Pancreas (tissue), 10 donors: ENCODE results near the gene NRIP3. TPM values are rescaled to one million over a fixed set of nuclear protein-coding genes. Genes with fewer than 3 reads are reported as not detected.

Source experiments
- ATAC-seq, 4 donors: fragments of 200-7000 bp; cut with Tn5 transposase; one replicate each; pipeline versions ENCODE4 v1.8.0 to v1.9.1; 2020; ENCODE audit warnings: mild to moderate bottlenecking in 4 of 4, moderate library complexity in 4 of 4
- DNase-seq, 6 donors: peaks; one replicate each; pipeline ENCODE4 v3.0.0-alpha.2; 2020
- FAIRE-seq: peaks from 2 replicates; lab custom pipeline; 2012; peaks lifted over from hg19 to GRCh38; lab: Jason Lieb, UNC
- H3K27ac ChIP-seq, 4 donors: fragments of 200-600 bp; sonication (generic); 1 replicate in 3 of 4; 2 replicates in 1 of 4; pipeline versions ENCODE4 v1.5.0 to v1.8.0; 2020
- H3K27me3 ChIP-seq, 4 donors: fragments of 200-600 bp; one replicate each; pipeline ENCODE4 v1.8.0; 2021
- H3K36me3 ChIP-seq, 3 donors: fragments of 200-600 bp; sonication (generic) in 1 of 3; one replicate each; pipeline versions ENCODE4 v1.5.0 to v1.8.0; 2020 to 2021
- H3K4me1 ChIP-seq, 3 donors: fragments of 200-600 bp; one replicate each; pipeline ENCODE4 v1.8.0; 2021
- H3K4me3 ChIP-seq, 4 donors: fragments of 200-600 bp; sonication (generic) in 2 of 4; one replicate each; pipeline versions ENCODE4 v1.5.0 to v1.8.0; 2020 to 2021
- H3K9me3 ChIP-seq, 4 donors: fragments of 200-600 bp; one replicate each; pipeline ENCODE4 v1.8.0; 2021
- WGBS, 2 donors: extraction: QIAGEN DNeasy Blood & Tissue Kit; methylation state at CpG; one replicate each; pipeline ENCODE4 v1.1.7; 2013; 5-methylcytosine and 5-hydroxymethylcytosine counted together
- intact Hi-C, 3 donors: fragments of 100-400 bp; cut with DNase I; formaldehyde crosslinking; loops; one replicate each; pipeline versions ENCODE4 v1.11.1 to v1.14.2; 2022
- polyA plus RNA-seq, 2 donors: library from polyadenylated mRNA; stranded (reverse); fragments of 200-250 nt; gene quantifications; one replicate each; pipeline ENCODE4 v1.2.3, GENCODE V29; 2013
- total RNA-seq, 6 donors: library from RNA; stranded (reverse); fragmentation: NEBNext Ultra II Directional in 4 of 6; extraction: Animal tissue kit (Norgen Biotek cat#: 25700) in 4 of 6; gene quantifications; one replicate each; pipeline versions ENCODE4 v1.2.1 to v1.2.4, GENCODE V29; 2021 to 2023
- TF ChIP-seq, protein P1 (sequence below), 4 donors: fragments of 200-600 bp; sonication (generic) in 3 of 4; IDR thresholded peaks; one replicate each; pipeline versions ENCODE4 v1.5.0 to v1.8.0; 2021; ENCODE audit warnings: antibody characterized with exemption in 4 of 4
- donor health status: healthy with polysubstance abuse.
- donor health status: DM: no; HTN: no; CAD: no; lungs with moderate emphysema.
- donor health status: DM: no; HTN: no; CAD: no.
- donor health status: control.
- donor health status: control.
- donor health status: Bipolar disorder and iron deficiency.
- donor health status: DM: yes; HTN: yes; CAD: no.
- donor health status: DM: no; HTN: no; CAD: no.
- donor health status: DM: no; HTN: no; CAD: no.
- donor health status: DM: yes; HTN: yes; CAD: no.

NRIP3 gene
- total RNA-seq (under 1 TPM; 0.16 to 0.44 (median 0.28) TPM), polyA plus RNA-seq (under 1 TPM; 0.04 to 0.26 TPM)

DNA sequence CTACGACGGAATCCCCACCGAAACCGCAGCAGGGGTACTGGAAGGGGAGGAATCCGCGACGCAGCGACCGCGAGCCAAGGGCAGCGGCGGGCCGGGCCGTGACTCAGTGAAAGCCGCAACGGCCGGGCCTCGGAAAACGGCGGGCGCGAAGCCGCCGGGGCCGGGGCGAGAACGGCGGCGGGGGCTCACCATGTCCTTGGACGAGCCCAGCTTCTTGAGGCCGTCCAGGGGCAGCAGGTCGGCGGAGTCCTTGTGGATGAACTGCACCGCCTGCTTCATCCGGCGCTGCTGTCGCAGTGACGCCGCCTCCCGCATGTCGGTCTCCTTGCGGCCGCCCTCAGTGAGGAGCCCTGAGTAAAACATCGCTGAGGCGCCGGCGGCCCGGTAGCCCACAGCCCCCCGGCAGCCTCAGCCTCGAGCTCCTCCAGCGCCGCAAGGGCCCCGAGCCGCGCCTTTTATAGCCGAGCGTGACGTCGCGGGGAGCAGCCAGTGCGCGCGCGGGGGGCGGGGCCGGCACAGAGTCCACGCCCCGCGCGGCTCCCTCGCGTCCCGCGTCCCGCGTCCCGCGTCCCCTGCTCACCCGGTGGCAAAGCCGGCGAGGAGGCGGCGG lies at the start of gene NRIP3:
Gene NRIP3 (minus strand): TSS at position 429 of the 610 bp plus-strand sequence. CDS start 66 bp downstream, at position 363.
- DNase-seq = peak; percentile 46 to 84 (median 64)
- ATAC-seq = peak; percentile 84 to 91 (median 89)
- WGBS, 2 donors = 3 to 4% methylated on average over 54 to 83 of the region's 83 CpGs
- no peaks in the 10 kb centered on the region for H3K36me3 ChIP-seq
- TF ChIP-seq, protein P1, sequence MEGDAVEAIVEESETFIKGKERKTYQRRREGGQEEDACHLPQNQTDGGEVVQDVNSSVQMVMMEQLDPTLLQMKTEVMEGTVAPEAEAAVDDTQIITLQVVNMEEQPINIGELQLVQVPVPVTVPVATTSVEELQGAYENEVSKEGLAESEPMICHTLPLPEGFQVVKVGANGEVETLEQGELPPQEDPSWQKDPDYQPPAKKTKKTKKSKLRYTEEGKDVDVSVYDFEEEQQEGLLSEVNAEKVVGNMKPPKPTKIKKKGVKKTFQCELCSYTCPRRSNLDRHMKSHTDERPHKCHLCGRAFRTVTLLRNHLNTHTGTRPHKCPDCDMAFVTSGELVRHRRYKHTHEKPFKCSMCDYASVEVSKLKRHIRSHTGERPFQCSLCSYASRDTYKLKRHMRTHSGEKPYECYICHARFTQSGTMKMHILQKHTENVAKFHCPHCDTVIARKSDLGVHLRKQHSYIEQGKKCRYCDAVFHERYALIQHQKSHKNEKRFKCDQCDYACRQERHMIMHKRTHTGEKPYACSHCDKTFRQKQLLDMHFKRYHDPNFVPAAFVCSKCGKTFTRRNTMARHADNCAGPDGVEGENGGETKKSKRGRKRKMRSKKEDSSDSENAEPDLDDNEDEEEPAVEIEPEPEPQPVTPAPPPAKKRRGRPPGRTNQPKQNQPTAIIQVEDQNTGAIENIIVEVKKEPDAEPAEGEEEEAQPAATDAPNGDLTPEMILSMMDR (IDR thresholded peaks at IDR 0.05) = no peak
- H3K4me1 ChIP-seq = peaks cover 0 to 9% (median 8%) of the 10 kb centered on the region in 3 donors
- intact Hi-C loops = no loop called here
- H3K27ac ChIP-seq = no peak within 1 kb of the TSS
- peaks cover 0 to 30% (median 10%) of the 10 kb centered on the region in 4 donors for H3K27me3 ChIP-seq
- FAIRE-seq = no peak
- no peaks in the 10 kb centered on the region for H3K9me3 ChIP-seq
- peak within 1 kb of the TSS; percentile 38 to 57 (median 46) for H3K4me3 ChIP-seq

DNA sequence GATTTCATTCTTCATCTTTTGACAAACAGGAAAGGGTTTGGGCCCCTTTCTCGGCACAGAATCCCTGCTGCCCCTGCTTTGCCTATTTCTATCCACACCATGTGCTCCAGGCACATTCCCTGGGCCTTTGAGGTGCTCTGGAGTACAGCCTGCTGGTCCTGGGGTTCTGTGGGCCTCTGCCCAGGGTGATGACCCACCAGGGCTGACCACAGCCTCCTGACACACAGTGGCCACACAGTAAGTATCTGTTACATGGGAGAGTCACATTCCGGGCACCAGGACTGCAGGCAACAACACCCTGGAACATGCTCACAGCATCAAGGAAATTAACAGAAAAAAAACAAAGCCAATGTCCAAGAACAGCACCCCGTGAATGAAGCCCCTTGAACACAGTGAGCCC lies 48.5 kb upstream of the NRIP3 start:
- H3K36me3 ChIP-seq = no peaks in the 10 kb centered on the region
- DNase-seq = no peak
- TF ChIP-seq, protein P1 (IDR thresholded peaks at IDR 0.05) = no peak
- no peaks in the 10 kb centered on the region for H3K27me3 ChIP-seq
- no peak for FAIRE-seq
- H3K27ac ChIP-seq = no peak overlapping the region
- no peaks in the 10 kb centered on the region for H3K4me1 ChIP-seq
- no peak overlapping the region for H3K4me3 ChIP-seq
- 84 to 93% methylated on average over 3 of the region's 3 CpGs for WGBS, 2 donors
- ATAC-seq = no peak
- intact Hi-C loops = no loop called here
- H3K9me3 ChIP-seq = no peaks in the 10 kb centered on the region

GRCh38 chr11:9049959-9050358 lies 46.2 kb upstream of the NRIP3 start:
- FAIRE-seq (no peak), DNase-seq (no peak), ATAC-seq (no peak)
- H3K36me3 ChIP-seq = no peaks in the 10 kb centered on the region
- TF ChIP-seq, protein P1 (IDR thresholded peaks at IDR 0.05) = no peak
- no peak overlapping the region for H3K4me3 ChIP-seq
- no peak overlapping the region for H3K27ac ChIP-seq
- intact Hi-C loops = no loop called here
- WGBS, 2 donors = 90 to 95% methylated on average over 2 of the region's 2 CpGs
- H3K27me3 ChIP-seq = no peaks in the 10 kb centered on the region
- no peaks in the 10 kb centered on the region for H3K9me3 ChIP-seq
- no peaks in the 10 kb centered on the region for H3K4me1 ChIP-seq

- Histone ChIP-seq H3K4me3 (no peak overlapping the region), H3K27ac (no peak overlapping the region), H3K9me3 (no peaks in the 10 kb centered on the region), H3K27me3 (no peaks in the 10 kb centered on the region), H3K4me1 (no peaks in the 10 kb centered on the region), H3K36me3 (no peaks in the 10 kb centered on the region)
- TF ChIP-seq, protein P1 (IDR thresholded peaks at IDR 0.05) = no peak
- DNase-seq (no peak), ATAC-seq (no peak), FAIRE-seq (no peak)
- intact Hi-C loops = no loop called here
- 72 to 73% methylated on average over 9 of the region's 9 CpGs for WGBS, 2 donors
These were observed 44.2 kb upstream of the NRIP3 start for GRCh38 chr11:9047964-9048523.

GRCh38 chr11:9046481-9046880 lies 42.7 kb upstream of the NRIP3 start:
- 86 to 88% methylated on average over 4 of the region's 4 CpGs for WGBS, 2 donors
- no peak for ATAC-seq
- intact Hi-C loops = no loop called here
- TF ChIP-seq, protein P1 (IDR thresholded peaks at IDR 0.05) = no peak
- no peak for FAIRE-seq
- H3K4me1 ChIP-seq = no peaks in the 10 kb centered on the region
- H3K4me3 ChIP-seq = no peak overlapping the region
- DNase-seq = no peak
- H3K9me3 ChIP-seq = no peaks in the 10 kb centered on the region
- H3K27ac ChIP-seq = no peak overlapping the region
- H3K36me3 ChIP-seq = no peaks in the 10 kb centered on the region
- no peaks in the 10 kb centered on the region for H3K27me3 ChIP-seq
